H9 (cell line): ENCODE measurements around the gene FAT1. TPM values are rescaled to one million over a fixed set of nuclear protein-coding genes. Genes with fewer than 3 reads are reported as not detected.

Experiments
- DNase-seq: peaks from one replicate; pipeline ENCODE4 v3.0.0-alpha.2; 2017
- H2AFZ ChIP-seq: one replicate; pipeline ENCODE4 v1.6.1; 2013; ENCODE audit warnings: mild to moderate bottlenecking, low read length, control low read depth, moderate library complexity
- H2AK5ac ChIP-seq: 2 replicates; pipeline ENCODE4 v1.6.1; 2013; ENCODE audit warnings: low read length, control low read depth, mixed read lengths; ENCODE audit not compliant: insufficient read length
- H2BK120ac ChIP-seq: one replicate; pipeline ENCODE4 v1.6.1; 2013; ENCODE audit warnings: low read depth, mild to moderate bottlenecking, low read length, control low read depth, inconsistent platforms; ENCODE audit not compliant: poor library complexity, severe bottlenecking
- H2BK12ac ChIP-seq: 2 replicates; pipeline ENCODE4 v1.6.1; 2013; ENCODE audit warnings: low read length, control low read depth, mixed read lengths, low read depth; ENCODE audit not compliant: insufficient read length
- H2BK15ac ChIP-seq: 2 replicates; pipeline ENCODE4 v1.6.1; 2013; ENCODE audit warnings: low read depth, low read length, control low read depth
- H2BK20ac ChIP-seq: one replicate; pipeline ENCODE4 v1.6.1; 2013; ENCODE audit warnings: low read depth, mild to moderate bottlenecking, low read length, control low read depth, inconsistent platforms; ENCODE audit not compliant: poor library complexity, severe bottlenecking
- H2BK5ac ChIP-seq: 2 replicates; pipeline ENCODE4 v1.6.1; 2013; ENCODE audit warnings: low read length, control low read depth, mixed read lengths; ENCODE audit not compliant: insufficient read length
- H3K14ac ChIP-seq: 2 replicates; pipeline ENCODE4 v1.6.1; 2013; ENCODE audit warnings: low read length, control low read depth; ENCODE audit not compliant: insufficient read depth
- H3K18ac ChIP-seq: 2 replicates; pipeline ENCODE4 v1.6.1; 2013; ENCODE audit warnings: low read depth, mild to moderate bottlenecking, mixed read lengths, low read length, control low read depth; ENCODE audit not compliant: insufficient read length
- H3K23ac ChIP-seq: 2 replicates; pipeline ENCODE4 v1.6.1; 2013; ENCODE audit warnings: low read length, control low read depth, mixed read lengths, low read depth; ENCODE audit not compliant: insufficient read length
- H3K23me2 ChIP-seq: 2 replicates; pipeline ENCODE4 v1.6.1; 2013; ENCODE audit warnings: low read depth, mild to moderate bottlenecking, mixed read lengths, low read length, control low read depth; ENCODE audit not compliant: insufficient read length, poor library complexity, severe bottlenecking
- H3K27ac ChIP-seq: 2 replicates; pipeline ENCODE4 v1.5.1; 2013; ENCODE audit warnings: low read length, control low read depth, mixed read lengths, low read depth; ENCODE audit not compliant: insufficient read length
- H3K27me3 ChIP-seq: 2 replicates; pipeline ENCODE4 v1.6.1; 2013; ENCODE audit warnings: low read length, control low read depth, inconsistent platforms; ENCODE audit not compliant: insufficient read depth
- H3K4ac ChIP-seq: 2 replicates; pipeline ENCODE4 v1.6.1; 2013; ENCODE audit warnings: low read depth, mild to moderate bottlenecking, control low read depth, inconsistent platforms, low read length, moderate library complexity
- H3K4me1 ChIP-seq: 2 replicates; pipeline ENCODE4 v1.6.1; 2013; ENCODE audit warnings: low read length, control low read depth, inconsistent platforms; ENCODE audit not compliant: insufficient read depth
- H3K4me2 ChIP-seq: 2 replicates; pipeline ENCODE4 v1.6.1; 2013; ENCODE audit warnings: low read length, control low read depth, mixed read lengths; ENCODE audit not compliant: insufficient read length, insufficient read depth
- H3K56ac ChIP-seq: 2 replicates; pipeline ENCODE4 v1.6.1; 2013; ENCODE audit warnings: low read depth, mild to moderate bottlenecking, mixed read lengths, low read length, control low read depth; ENCODE audit not compliant: insufficient read length
- H3K79me1 ChIP-seq: 2 replicates; pipeline ENCODE4 v1.6.1; 2013; ENCODE audit warnings: low read depth, mild to moderate bottlenecking, moderate library complexity, low read length, control low read depth, inconsistent platforms; ENCODE audit not compliant: insufficient read depth, poor library complexity, severe bottlenecking
- H3K79me2 ChIP-seq: 2 replicates; pipeline ENCODE4 v1.6.1; 2013; ENCODE audit warnings: low read length, control low read depth, inconsistent platforms; ENCODE audit not compliant: insufficient read depth
- H3K9ac ChIP-seq: 2 replicates; pipeline ENCODE4 v1.6.1; 2013; ENCODE audit warnings: low read length, control low read depth, mixed read lengths; ENCODE audit not compliant: insufficient read length; ENCODE audit errors: extremely low read depth
- H3K9me3 ChIP-seq: one replicate; pipeline ENCODE4 v1.6.1; 2013; ENCODE audit warnings: low read depth, low read length, inconsistent platforms; ENCODE audit not compliant: control insufficient read depth
- H3T11ph ChIP-seq: one replicate; pipeline ENCODE4 v1.6.1; 2013; ENCODE audit warnings: mild to moderate bottlenecking, low read length, control low read depth, inconsistent platforms
- H4K20me1 ChIP-seq: one replicate; pipeline ENCODE4 v1.6.1; 2013; ENCODE audit not compliant: control insufficient read depth, insufficient read length, insufficient read depth
- H4K5ac ChIP-seq: 2 replicates; pipeline ENCODE4 v1.6.1; 2013; ENCODE audit warnings: low read depth, mild to moderate bottlenecking, mixed read lengths, low read length, control low read depth; ENCODE audit not compliant: insufficient read length
- H4K8ac ChIP-seq: replicated peaks from 2 replicates; pipeline ENCODE4 v1.6.1; 2013; ENCODE audit warnings: low read length, control low read depth, mixed read lengths, low read depth; ENCODE audit not compliant: insufficient read length
- H4K91ac ChIP-seq: 2 replicates; pipeline ENCODE4 v1.6.1; 2013; ENCODE audit warnings: low read depth, mild to moderate bottlenecking, moderate library complexity, mixed read lengths, low read length, control low read depth; ENCODE audit not compliant: insufficient read length
- H3K27ac Mint-ChIP-seq, 3 experiments: 2 replicates in 2 of 3; 3 replicates in 1 of 3; pipeline ENCODE4 v1.8.0; 2020 to 2021; ENCODE audit warnings: mixed read lengths in 3 of 3, mild to moderate bottlenecking in 1 of 3, moderate library complexity in 1 of 3
- H3K27me3 Mint-ChIP-seq: 2 replicates; pipeline ENCODE4 v1.8.0; 2021; ENCODE audit warnings: low read depth, mild to moderate bottlenecking, moderate library complexity, mixed read lengths
- H3K36me3 Mint-ChIP-seq, 3 experiments: 2 replicates in 2 of 3; 3 replicates in 1 of 3; pipeline ENCODE4 v1.8.0; 2020 to 2021; ENCODE audit warnings: low read depth in 3 of 3, mixed read lengths in 3 of 3; ENCODE audit not compliant: insufficient read depth in 1 of 3
- H3K4me1 Mint-ChIP-seq, 2 experiments: 2 replicates each; pipeline ENCODE4 v1.8.0; 2020; ENCODE audit warnings: mixed read lengths in 2 of 2
- H3K4me3 Mint-ChIP-seq, 2 experiments: 2 replicates in 1 of 2; 3 replicates in 1 of 2; pipeline ENCODE4 v1.8.0; 2020 to 2021; ENCODE audit warnings: mild to moderate bottlenecking in 2 of 2, mixed read lengths in 2 of 2, moderate library complexity in 1 of 2
- H3K9me3 Mint-ChIP-seq, 2 experiments: 2 replicates in 1 of 2; 3 replicates in 1 of 2; pipeline ENCODE4 v1.8.0; 2020; ENCODE audit warnings: mild to moderate bottlenecking in 2 of 2, mixed read lengths in 2 of 2, moderate library complexity in 1 of 2
- CTCF ChIP-seq: fragments of 200-600 bp; sonication (generic); conservative IDR thresholded peaks from 3 replicates; pipeline ENCODE4 v1.8.0; 2021; ENCODE audit warnings: antibody characterized with exemption, mild to moderate bottlenecking
- WGBS: extraction: QIAGEN DNeasy Blood & Tissue Kit; methylation state at CpG from one replicate; pipeline ENCODE4 v1.1.7; 2013; ENCODE audit warnings: missing lambda C conversion rate, low lambda C conversion rate, mixed read lengths; ENCODE audit not compliant: insufficient read length; ENCODE audit errors: extremely low coverage; 5-methylcytosine and 5-hydroxymethylcytosine counted together
- total RNA-seq: library from RNA; stranded (reverse); gene quantifications from 2 replicates; pipeline ENCODE4 v1.2.1, GENCODE V29; 2021

Gene FAT1
- total RNA-seq, 1 experiment from 2014 or later = 173 TPM

- peaks cover 3% of the 10 kb centered on the region for H3K4me1 ChIP-seq
- H3K4me3 Mint-ChIP-seq = peak overlapping the region; percentile 44 to 74
- H4K5ac ChIP-seq = no peak overlapping the region
- H4K91ac ChIP-seq = no peak overlapping the region
- TF ChIP-seq CTCF = no peak
- no peak overlapping the region for H2BK5ac ChIP-seq
- no peaks in the 10 kb centered on the region for H3K79me1 ChIP-seq
- no peak overlapping the region for H3K18ac ChIP-seq
- no peak overlapping the region for H2AFZ ChIP-seq
- H3T11ph ChIP-seq = no peak overlapping the region
- H3K4me2 ChIP-seq = peak overlapping the region; percentile 35
- no peaks in the 10 kb centered on the region for H3K27me3 ChIP-seq
- H2BK20ac ChIP-seq = no peak overlapping the region
- WGBS = no CpG with 5 or more reads among the region's 12 CpGs
- H2BK15ac ChIP-seq = no peak overlapping the region
- no peak overlapping the region for H3K9ac ChIP-seq
- peak overlapping the region; percentile 78 to 92 (median 92) for H3K27ac Mint-ChIP-seq
- peak; percentile 84 for DNase-seq
- no peaks in the 10 kb centered on the region for H4K20me1 ChIP-seq
- peaks cover 7% of the 10 kb centered on the region; the same call in 1 of the 2 replicates for H3K79me2 ChIP-seq
- H3K27me3 Mint-ChIP-seq = no peaks in the 10 kb centered on the region
- H2BK12ac ChIP-seq = no peak overlapping the region
- H3K14ac ChIP-seq = no peak overlapping the region
- H3K9me3 ChIP-seq = no peaks in the 10 kb centered on the region
- no peaks in the 10 kb centered on the region for H3K9me3 Mint-ChIP-seq
- no peak overlapping the region for H3K56ac ChIP-seq
- peaks cover 8 to 20% (median 20%) of the 10 kb centered on the region in 3 experiments for H3K36me3 Mint-ChIP-seq
- H3K23ac ChIP-seq = no peak overlapping the region
- no peak overlapping the region for H2BK120ac ChIP-seq
- H3K27ac ChIP-seq = peak overlapping the region; percentile 21
- no peaks in the 10 kb centered on the region for H3K23me2 ChIP-seq
- no peak overlapping the region for H2AK5ac ChIP-seq
- H4K8ac ChIP-seq = no peak overlapping the region
- H3K4me1 Mint-ChIP-seq = peaks cover 65 to 67% of the 10 kb centered on the region in 2 experiments
- H3K4ac ChIP-seq = no peak overlapping the region
Measured at GRCh38 chr4:186688150-186688943, 35.3 kb downstream of the FAT1 start.
